Measurements from ENCODE around the gene KIF26B. TPM values are rescaled to one million over a fixed set of nuclear protein-coding genes. Genes with fewer than 3 reads are reported as not detected.

KIF26B gene
- total RNA-seq, 1 experiment from 2014 or later, result 0.04 TPM

DNA sequence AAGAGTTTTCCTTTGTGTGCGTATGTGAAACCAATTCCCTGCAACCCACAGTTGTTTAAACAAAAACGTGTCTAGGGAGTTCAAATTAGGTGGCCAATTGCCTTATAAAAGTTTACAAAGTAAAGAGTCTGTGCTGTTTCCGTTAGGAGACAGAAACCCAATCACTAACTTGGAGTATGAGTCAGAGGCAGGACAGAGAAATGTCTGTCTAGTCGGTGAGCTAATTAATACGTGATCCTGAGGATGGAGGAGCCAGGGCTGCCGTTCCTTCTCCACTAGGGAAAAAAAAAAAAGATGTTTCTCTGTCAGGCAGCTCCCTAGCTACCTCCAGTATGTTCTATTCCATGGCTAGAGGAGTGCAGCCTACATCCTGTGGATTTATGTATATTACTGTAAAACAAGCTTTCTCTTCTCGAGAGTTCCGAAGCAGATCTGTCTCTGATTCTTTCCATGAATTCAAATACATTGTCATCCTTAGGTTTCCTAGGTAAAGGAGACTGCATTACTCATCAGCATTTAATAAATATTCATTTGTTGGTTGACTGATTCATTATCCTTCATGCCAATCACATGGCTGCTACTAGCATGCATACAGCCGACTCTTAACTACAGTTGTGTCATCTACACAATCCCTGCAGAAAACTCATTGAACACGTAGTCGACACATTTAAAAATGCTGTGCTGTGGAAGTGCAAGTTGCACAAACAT is 430.6 kb downstream of the KIF26B start:
- H3K27ac ChIP-seq (ENCODE audit: low read length), result no peak overlapping the region
- DNase-seq (peak; percentile 56), ATAC-seq (peak; percentile 91)
- H3K79me2 ChIP-seq (ENCODE audit: low read length), result no peaks in the 10 kb centered on the region
- H3K9me2 ChIP-seq (replicated peaks; ENCODE audit: low read length), result no peaks in the 10 kb centered on the region
- H3K4me2 ChIP-seq (ENCODE audit: low read length), result peak overlapping the region; percentile 27
- TF ChIP-seq EZH2 (IDR thresholded peaks at IDR 0.05; ENCODE audit: low read length, unreplicated experiment) (no peak), EZH2phosphoT487 (IDR thresholded peaks at IDR 0.05; ENCODE audit: borderline replicate concordance, low read length) (no peak)
- TF ChIP-seq, protein P1, sequence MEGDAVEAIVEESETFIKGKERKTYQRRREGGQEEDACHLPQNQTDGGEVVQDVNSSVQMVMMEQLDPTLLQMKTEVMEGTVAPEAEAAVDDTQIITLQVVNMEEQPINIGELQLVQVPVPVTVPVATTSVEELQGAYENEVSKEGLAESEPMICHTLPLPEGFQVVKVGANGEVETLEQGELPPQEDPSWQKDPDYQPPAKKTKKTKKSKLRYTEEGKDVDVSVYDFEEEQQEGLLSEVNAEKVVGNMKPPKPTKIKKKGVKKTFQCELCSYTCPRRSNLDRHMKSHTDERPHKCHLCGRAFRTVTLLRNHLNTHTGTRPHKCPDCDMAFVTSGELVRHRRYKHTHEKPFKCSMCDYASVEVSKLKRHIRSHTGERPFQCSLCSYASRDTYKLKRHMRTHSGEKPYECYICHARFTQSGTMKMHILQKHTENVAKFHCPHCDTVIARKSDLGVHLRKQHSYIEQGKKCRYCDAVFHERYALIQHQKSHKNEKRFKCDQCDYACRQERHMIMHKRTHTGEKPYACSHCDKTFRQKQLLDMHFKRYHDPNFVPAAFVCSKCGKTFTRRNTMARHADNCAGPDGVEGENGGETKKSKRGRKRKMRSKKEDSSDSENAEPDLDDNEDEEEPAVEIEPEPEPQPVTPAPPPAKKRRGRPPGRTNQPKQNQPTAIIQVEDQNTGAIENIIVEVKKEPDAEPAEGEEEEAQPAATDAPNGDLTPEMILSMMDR (conservative IDR thresholded peaks at IDR 0.05; ENCODE audit: low read depth, low read length), result no peak
- H3K9me3 ChIP-seq (ENCODE audit: low read length), result no peaks in the 10 kb centered on the region
- H2AFZ ChIP-seq (ENCODE audit: low read length), result peak overlapping the region; percentile 7; the same call in 1 of the 2 replicates
- H3K27me3 ChIP-seq (ENCODE audit: low read length), result peaks cover 77% of the 10 kb centered on the region
- no peaks in the 10 kb centered on the region for H3F3A ChIP-seq (ENCODE audit: low read length, unreplicated experiment)
- no peaks in the 10 kb centered on the region for H4K20me1 ChIP-seq (ENCODE audit: low read length)
- ChIA-PET POLR2A (ENCODE audit: unreplicated experiment) (no interaction called here), CTCF (interaction anchor here (0.6 to 0.7 kb wide), 2 partner anchors 204 to 432 kb away, joined by 3 to 13 read pairs; no protein-coding TSS in a partner anchor)
- no peak overlapping the region for H3K9ac ChIP-seq (ENCODE audit: low read length)
- H3K4me1 ChIP-seq (ENCODE audit: insufficient read depth, low read length), result peaks cover 8% of the 10 kb centered on the region; the same call in 1 of the 2 replicates
- intact Hi-C loops (cut with micrococcal nuclease), result no loop called here
- H3K4me3 ChIP-seq (ENCODE audit: low read length), result no peak overlapping the region
- H3K36me3 ChIP-seq (ENCODE audit: low read depth, low read length), result no peaks in the 10 kb centered on the region
- BruUV-seq (replicated peaks), result no TSS peak

DNA sequence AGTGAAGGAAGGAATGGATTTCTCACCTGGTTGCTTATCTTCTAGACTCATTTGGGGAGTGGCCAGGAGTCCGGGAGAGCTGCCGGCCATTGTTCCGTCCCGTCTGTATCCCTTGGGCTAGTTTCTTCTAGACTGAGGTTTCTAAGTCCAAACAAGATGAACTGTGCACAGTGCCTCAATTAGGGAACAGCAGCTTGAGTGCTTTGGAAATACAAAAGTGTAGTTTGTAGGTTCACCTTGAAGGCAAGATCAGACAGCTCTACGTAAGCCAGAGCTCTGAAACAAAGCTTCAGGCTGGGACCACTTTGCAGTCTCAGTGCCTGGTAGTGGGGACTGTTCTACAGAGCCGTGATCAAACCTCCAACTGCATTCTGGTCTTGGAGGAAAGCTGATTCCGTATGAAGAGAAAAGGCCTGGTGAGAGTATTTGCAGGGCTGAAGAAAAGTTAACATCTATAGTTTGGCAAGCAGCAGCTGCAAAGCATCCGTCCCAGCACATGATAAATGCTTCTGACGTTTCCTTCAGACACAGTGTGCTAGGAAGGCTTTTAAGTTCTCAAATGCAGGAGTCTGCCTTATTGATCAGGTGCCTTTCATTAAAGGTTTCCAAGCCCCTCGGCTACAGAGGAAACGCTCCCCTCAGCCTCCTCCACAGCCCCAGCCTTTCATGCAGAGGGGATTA is 432.8 kb downstream of the KIF26B start:
- H3K79me2 ChIP-seq (ENCODE audit: low read length), result no peaks in the 10 kb centered on the region
- TF ChIP-seq, protein P1 (conservative IDR thresholded peaks at IDR 0.05; ENCODE audit: low read depth, low read length), result no peak
- no peak overlapping the region for H3K9ac ChIP-seq (ENCODE audit: low read length)
- no peaks in the 10 kb centered on the region for H3K36me3 ChIP-seq (ENCODE audit: low read depth, low read length)
- no peaks in the 10 kb centered on the region for H3K9me2 ChIP-seq (replicated peaks; ENCODE audit: low read length)
- ATAC-seq (no peak), DNase-seq (no peak)
- H3K9me3 ChIP-seq (ENCODE audit: low read length), result no peaks in the 10 kb centered on the region
- H3K4me3 ChIP-seq (ENCODE audit: low read length), result no peak overlapping the region
- POLR2A ChIA-PET (ENCODE audit: unreplicated experiment), result no interaction called here
- no peaks in the 10 kb centered on the region for H4K20me1 ChIP-seq (ENCODE audit: low read length)
- CTCF ChIA-PET, result no interaction called here
- H2AFZ ChIP-seq (ENCODE audit: low read length), result no peak overlapping the region
- H3K27ac ChIP-seq (ENCODE audit: low read length), result no peak overlapping the region
- no peak overlapping the region for H3K4me2 ChIP-seq (ENCODE audit: low read length)
- peaks cover 8% of the 10 kb centered on the region; the same call in 1 of the 2 replicates for H3K4me1 ChIP-seq (ENCODE audit: insufficient read depth, low read length)
- H3K27me3 ChIP-seq (ENCODE audit: low read length), result peaks cover 55% of the 10 kb centered on the region
- BruUV-seq (replicated peaks), result no TSS peak
- H3F3A ChIP-seq (ENCODE audit: low read length, unreplicated experiment), result no peaks in the 10 kb centered on the region
- intact Hi-C loops (cut with micrococcal nuclease), result no loop called here

DNA sequence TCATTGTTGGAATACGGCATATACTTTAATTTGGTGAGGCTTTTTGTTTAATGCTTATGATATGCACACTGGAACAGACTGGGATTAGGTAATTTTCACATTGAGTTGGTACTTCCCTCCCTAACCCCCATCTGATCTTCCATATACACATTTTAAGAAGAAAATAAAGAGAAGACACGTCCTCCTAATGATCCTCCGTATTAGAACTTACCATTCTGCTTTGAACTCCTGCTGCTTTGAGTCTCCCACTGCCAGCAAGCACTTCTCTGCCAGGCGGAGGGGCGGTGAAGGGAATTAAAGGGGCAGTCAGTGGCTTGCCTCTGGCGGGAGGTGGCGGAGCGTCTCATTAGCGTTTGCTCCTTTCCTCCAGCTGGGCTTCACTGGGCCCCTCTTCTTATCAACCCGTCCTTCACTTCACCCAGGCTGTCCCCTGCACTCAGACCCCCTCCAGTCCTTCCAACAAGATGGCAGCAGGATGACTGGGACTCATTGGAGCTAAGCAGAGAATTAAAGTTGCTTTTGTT is 433.4 kb downstream of the KIF26B start:
- intact Hi-C loops (cut with micrococcal nuclease), result no loop called here
- Histone ChIP-seq H3K27me3 (ENCODE audit: low read length) (peaks cover 49% of the 10 kb centered on the region), H3K36me3 (ENCODE audit: low read depth, low read length) (no peaks in the 10 kb centered on the region), H3K9me2 (replicated peaks; ENCODE audit: low read length) (no peaks in the 10 kb centered on the region), H3K79me2 (ENCODE audit: low read length) (no peaks in the 10 kb centered on the region), H3K4me3 (ENCODE audit: low read length) (no peak overlapping the region), H3K27ac (ENCODE audit: low read length) (no peak overlapping the region), H3K4me1 (ENCODE audit: insufficient read depth, low read length) (peaks cover 8% of the 10 kb centered on the region; the same call in 1 of the 2 replicates), H3K4me2 (ENCODE audit: low read length) (no peak overlapping the region), H3K9ac (ENCODE audit: low read length) (no peak overlapping the region), H2AFZ (ENCODE audit: low read length) (no peak overlapping the region), H3F3A (ENCODE audit: low read length, unreplicated experiment) (no peaks in the 10 kb centered on the region), H4K20me1 (ENCODE audit: low read length) (no peaks in the 10 kb centered on the region), H3K9me3 (ENCODE audit: low read length) (no peaks in the 10 kb centered on the region)
- BruUV-seq (replicated peaks), result no TSS peak
- TF ChIP-seq EZH2phosphoT487 (IDR thresholded peaks at IDR 0.05; ENCODE audit: borderline replicate concordance, low read length) (no peak), EZH2 (IDR thresholded peaks at IDR 0.05; ENCODE audit: low read length, unreplicated experiment) (no peak)
- TF ChIP-seq, protein P1 (conservative IDR thresholded peaks at IDR 0.05; ENCODE audit: low read depth, low read length), result no peak
- ATAC-seq, result no peak
- ChIA-PET POLR2A (ENCODE audit: unreplicated experiment) (no interaction called here), CTCF (no interaction called here)
- DNase-seq, result no peak
